ENCODE data around the gene C19orf18.

Gene C19orf18

GRCh38 chr19:57947419-57948134 lies 26.8 kb downstream of the C19orf18 start, which contains the start of gene ZNF256:
ZNF256 (minus strand) TSS chr19:57947706; CDS start chr19:57947474, 232 bp downstream.
- DNase-seq: peak; percentile 97

GRCh38 chr19:57947088-57947418 lies 27.3 kb downstream of the C19orf18 start:
- DNase-seq: no peak

GRCh38 chr19:57946316-57946715 lies 28.0 kb downstream of the C19orf18 start:
- no peak for DNase-seq

GRCh38 chr19:57941593-57941992 lies 32.7 kb downstream of the C19orf18 start:
- DNase-seq: no peak

GRCh38 chr19:57935731-57936130 lies 38.6 kb downstream of the C19orf18 start:
- DNase-seq: no peak

GRCh38 chr19:57934820-57935665 lies 39.3 kb downstream of the C19orf18 start, which contains the start of gene ZNF418:
ZNF418 (minus strand) TSS chr19:57935402; CDS start chr19:57933822, 1,580 bp downstream.
- peak; percentile 91 for DNase-seq

- no peak for DNase-seq
These were observed 46.7 kb downstream of the C19orf18 start for GRCh38 chr19:57927587-57927986.

- DNase-seq: peak; percentile 98
These were observed 58.0 kb downstream of the C19orf18 start, which contains the start of gene ZNF417 for GRCh38 chr19:57916168-57916995. ZNF417 (minus strand) TSS chr19:57916592; CDS start chr19:57916411, 181 bp downstream.

- DNase-seq: no peak
These were observed 59.8 kb downstream of the C19orf18 start for GRCh38 chr19:57914531-57914930.

Measured in fibroblast of skin of back (primary cell).